Activated T-cell treated with anti-CD3 and anti-CD28 coated beads for 4 hours (primary cell): Measurements from ENCODE around the gene RIN3.

Source experiments
- DNase-seq: peaks from one replicate; pipeline ENCODE4 v3.0.0-alpha.2; 2020

The RIN3 gene

GRCh38 chr14:92511453-92512238 is 1.9 kb upstream of the RIN3 start:
- no peak for DNase-seq

- no peak for DNase-seq
Observed at GRCh38 chr14:92512807-92513203, 776 bp upstream of the RIN3 start.

- DNase-seq, result peak; percentile 19
Observed at GRCh38 chr14:92513966-92514843, 624 bp downstream of the RIN3 start.

- DNase-seq, result no peak
Observed at GRCh38 chr14:92514844-92515514, 1.4 kb downstream of the RIN3 start.

- no peak for DNase-seq
Observed at GRCh38 chr14:92515546-92516343, 2.2 kb downstream of the RIN3 start.

- DNase-seq, result no peak
Observed at GRCh38 chr14:92516344-92516965, 2.9 kb downstream of the RIN3 start.

GRCh38 chr14:92516966-92517506 is 3.5 kb downstream of the RIN3 start:
- DNase-seq, result peak; percentile 52

GRCh38 chr14:92517761-92518160 is 4.2 kb downstream of the RIN3 start:
- no peak for DNase-seq

- DNase-seq, result no peak
Observed at GRCh38 chr14:92519246-92520101, 5.9 kb downstream of the RIN3 start.

GRCh38 chr14:92520102-92521057 is 6.8 kb downstream of the RIN3 start:
- DNase-seq, result no peak

- no peak for DNase-seq
Observed at GRCh38 chr14:92521058-92521415, 7.5 kb downstream of the RIN3 start.

- no peak for DNase-seq
Observed at GRCh38 chr14:92523752-92524151, 10.2 kb downstream of the RIN3 start.

GRCh38 chr14:92524602-92525185 is 11.1 kb downstream of the RIN3 start:
- DNase-seq, result no peak

- DNase-seq, result no peak
Observed at GRCh38 chr14:92525322-92526095, 11.9 kb downstream of the RIN3 start.

- DNase-seq, result no peak
Observed at GRCh38 chr14:92527721-92528120, 14.1 kb downstream of the RIN3 start.

GRCh38 chr14:92528486-92529100 is 15.0 kb downstream of the RIN3 start:
- DNase-seq, result no peak

- no peak for DNase-seq
Observed at GRCh38 chr14:92529903-92530302, 16.3 kb downstream of the RIN3 start.
